SH-SY5Y (cell line): Measurements from ENCODE around the gene EDN2.

Experiments
- GATA2 ChIP-seq: IDR thresholded peaks from 2 replicates; pipeline ENCODE4 v1.6.1; 2011; ENCODE audit warnings: mild to moderate bottlenecking, low read depth, low read length
- GATA3 ChIP-seq: IDR thresholded peaks from 2 replicates; pipeline ENCODE4 v1.6.1; 2011; ENCODE audit warnings: low read depth, mild to moderate bottlenecking, low read length, moderate library complexity

DNA sequence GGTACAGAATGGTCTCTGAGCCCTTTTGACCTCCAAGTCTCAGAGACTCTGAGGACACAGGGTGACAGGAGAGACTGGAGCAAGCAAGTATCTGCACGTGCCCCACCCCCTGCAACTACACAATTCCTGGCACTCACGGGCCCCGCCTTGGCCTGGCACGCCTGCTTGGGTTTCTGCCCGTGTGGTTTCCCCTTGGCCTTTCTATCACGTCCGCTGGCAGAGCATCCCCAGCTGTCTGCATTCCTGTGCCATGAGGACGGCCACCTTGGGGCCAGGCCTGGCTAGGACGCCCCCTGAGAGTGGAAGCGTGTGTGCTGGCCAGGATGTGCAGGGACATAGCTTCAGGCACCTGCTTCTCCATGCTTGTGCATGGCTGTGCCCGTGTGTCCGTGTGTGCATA, 14.3 kb upstream of the EDN2 start:
- no peak for TF ChIP-seq GATA2
- TF ChIP-seq GATA3, result no peak
